Dermis lymphatic vessel endothelial cell (primary cell): ENCODE results near the gene IPPK. TPM values are rescaled to one million over a fixed set of nuclear protein-coding genes. Genes with fewer than 3 reads are reported as not detected.

Experiments used
- total RNA-seq: library from RNA; depleted of rRNA; stranded (reverse); fragments of >200 nt; gene quantifications from 2 replicates; pipeline ENCODE4 v1.2.1, GENCODE V29; 2014

The IPPK gene
- total RNA-seq, result 13.5 TPM in 2 replicates

DNA sequence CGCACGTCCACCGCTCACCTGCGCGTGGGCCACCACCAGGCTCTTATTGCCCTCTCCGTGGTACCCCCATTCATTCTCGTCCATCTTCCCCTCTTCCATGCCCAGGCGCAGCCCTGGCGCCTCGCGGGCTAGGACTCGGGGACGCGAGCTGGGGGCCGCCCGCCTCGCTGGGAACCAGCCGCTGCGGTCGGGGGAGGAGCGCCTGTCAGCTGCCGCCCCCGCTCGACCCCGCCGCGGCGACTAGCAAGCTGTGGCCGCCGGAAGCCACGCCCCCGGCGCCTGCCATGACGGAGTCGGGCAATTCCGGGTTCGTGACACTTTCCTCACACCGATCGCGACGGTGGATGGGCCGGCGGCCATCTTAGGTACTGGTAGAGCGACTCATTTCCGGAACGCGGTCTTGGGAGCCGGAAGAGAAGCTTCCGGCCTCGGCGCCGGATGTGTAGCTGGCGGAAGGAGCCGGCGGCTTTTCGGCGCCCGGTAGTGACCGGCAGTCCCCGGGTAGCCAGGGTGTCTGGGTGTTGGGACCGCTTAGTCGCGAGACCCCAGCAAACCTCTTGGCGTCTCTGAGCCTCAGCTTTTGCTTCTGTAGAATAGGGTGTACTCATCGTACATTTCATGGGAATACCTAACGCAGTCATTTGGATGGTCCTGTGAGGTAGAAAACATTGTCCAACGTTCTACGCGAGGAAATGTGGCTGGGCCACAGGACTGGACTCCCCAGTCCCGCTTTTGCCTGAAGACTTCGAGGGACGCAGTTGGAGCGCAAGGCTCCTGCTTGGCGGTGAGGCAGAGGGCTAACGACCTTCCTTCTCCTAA is at the start of gene IPPK:
Gene IPPK (minus strand): TSS at position 242 of the 819 bp plus-strand sequence. CDS start 143 bp downstream, at position 99.

Other genes starting within 250 kb of the IPPK start
- not detected in 2 replicates for gene OMD, start 245.7 kb downstream of the IPPK start, total RNA-seq
- gene ASPN, start 187.6 kb downstream of the IPPK start, total RNA-seq, result not detected in 2 replicates
- gene ECM2, start 134.1 kb downstream of the IPPK start, total RNA-seq, result under 0.01 TPM in 1 of 2 replicates, not detected in the other
- gene BICD2, start 94.7 kb upstream of the IPPK start, total RNA-seq, result 40.3 and 43.3 TPM in 2 replicates
- 9.6 and 14.0 TPM in 2 replicates for gene ZNF484, start 207.9 kb upstream of the IPPK start, total RNA-seq